GM23248 (cell line): ENCODE data around the gene CABP1.

ENCODE experiments used
- EZH2 ChIP-seq: fragments of 200-600 bp; sonication (generic); IDR thresholded peaks from 2 replicates; pipeline ENCODE4 v1.6.1; 2018; ENCODE audit warnings: antibody characterized with exemption, mild to moderate bottlenecking; ENCODE audit not compliant: insufficient read depth, poor library complexity, severe bottlenecking
- EZH2phosphoT487 ChIP-seq: fragments of 200-600 bp; sonication (generic); IDR thresholded peaks from 2 replicates; pipeline ENCODE4 v1.6.1; 2018; ENCODE audit warnings: antibody characterized with exemption, moderate library complexity, mild to moderate bottlenecking, low read depth; ENCODE audit not compliant: insufficient read depth

- TF ChIP-seq EZH2phosphoT487 (no peak), EZH2 (no peak)
Observed at GRCh38 chr12:120706029-120706428, 65.6 kb downstream of the CABP1 start.
